ENCODE data around the gene CELA2B. TPM values are rescaled to one million over a fixed set of nuclear protein-coding genes. Genes with fewer than 3 reads are reported as not detected.

CELA2B gene
- total and polyA plus RNA-seq, 4 donors: not detected

DNA sequence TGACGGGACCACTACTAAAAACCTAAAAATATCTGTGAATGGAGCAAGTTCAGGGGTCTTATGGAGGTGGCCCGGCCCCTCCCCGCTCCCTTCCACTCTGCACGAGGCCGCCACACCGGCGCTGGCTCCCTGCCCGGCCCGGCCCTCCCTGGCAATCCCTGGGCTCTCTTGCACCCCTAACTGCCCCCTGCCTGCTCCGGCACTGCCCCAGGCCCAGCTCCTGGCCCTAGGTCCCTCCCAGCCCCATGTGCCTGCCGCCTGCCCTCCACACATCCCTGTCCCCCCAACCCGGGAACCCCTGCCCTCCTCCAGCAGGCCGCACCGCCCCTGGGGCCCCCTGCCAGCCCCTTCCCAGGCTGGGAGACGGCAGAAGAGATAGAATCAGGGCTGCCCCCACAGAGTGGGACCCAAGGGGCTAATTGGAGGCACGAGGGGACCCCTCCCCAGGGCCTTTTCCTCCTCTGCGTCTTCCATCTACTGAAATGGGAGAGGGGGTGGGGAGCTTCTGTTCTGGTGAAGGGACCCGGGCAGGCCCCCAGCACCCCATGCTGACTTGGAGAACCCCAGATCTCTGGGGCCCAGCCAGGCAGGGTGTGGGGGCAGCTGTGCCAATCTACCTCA is 47.0 kb upstream of the CELA2B start:
- Histone ChIP-seq H3K4me1 (ENCODE audit: control insufficient read depth in 4 of 4, insufficient read depth in 4 of 4, low read length in 3 of 4) (peaks cover 0 to 11% (median 7%) of the 10 kb centered on the region in 4 donors), H3K4me3 (ENCODE audit: low read depth in 1 of 3, low read length in 3 of 3) (no peak overlapping the region), H3K36me3 (ENCODE audit: control insufficient read depth in 4 of 4, insufficient read depth in 3 of 4, low read depth in 1 of 4, low read length in 3 of 4) (peaks cover 0 to 5% (median 1%) of the 10 kb centered on the region in 4 donors), H3K27ac (ENCODE audit: low read depth in 1 of 2, low read length in 2 of 2) (peak overlapping the region; percentile 27 to 67), H3K9ac (ENCODE audit: low read depth in 1 of 2, low read length in 2 of 2) (no peak overlapping the region), H3K9me3 (ENCODE audit: control insufficient read depth in 4 of 4, low read length in 3 of 4) (no peaks in the 10 kb centered on the region), H3K27me3 (ENCODE audit: control insufficient read depth in 4 of 4, insufficient read depth in 4 of 4, low read length in 3 of 4) (no peaks in the 10 kb centered on the region)
- DNase-seq (ENCODE audit: low spot score): no peak
- TF ChIP-seq HNF4A (conservative IDR thresholded peaks at IDR 0.05) (no peak), MAX (IDR thresholded peaks at IDR 0.05) (no peak), FOXA1 (IDR thresholded peaks at IDR 0.05) (no peak), GABPA (IDR thresholded peaks at IDR 0.05 in 1 of 2, conservative IDR thresholded peaks at IDR 0.05 in 1 of 2) (no peak), EGR1 (IDR thresholded peaks at IDR 0.05; ENCODE audit: low read depth in 2 of 2) (no peak), RAD21 (IDR thresholded peaks at IDR 0.05) (no peak), YY1 (IDR thresholded peaks at IDR 0.05) (no peak), HNF4G (IDR thresholded peaks at IDR 0.05) (no peak), RXRA (IDR thresholded peaks at IDR 0.05) (no peak), FOXA2 (IDR thresholded peaks at IDR 0.05) (no peak)
- TF ChIP-seq, protein P1, sequence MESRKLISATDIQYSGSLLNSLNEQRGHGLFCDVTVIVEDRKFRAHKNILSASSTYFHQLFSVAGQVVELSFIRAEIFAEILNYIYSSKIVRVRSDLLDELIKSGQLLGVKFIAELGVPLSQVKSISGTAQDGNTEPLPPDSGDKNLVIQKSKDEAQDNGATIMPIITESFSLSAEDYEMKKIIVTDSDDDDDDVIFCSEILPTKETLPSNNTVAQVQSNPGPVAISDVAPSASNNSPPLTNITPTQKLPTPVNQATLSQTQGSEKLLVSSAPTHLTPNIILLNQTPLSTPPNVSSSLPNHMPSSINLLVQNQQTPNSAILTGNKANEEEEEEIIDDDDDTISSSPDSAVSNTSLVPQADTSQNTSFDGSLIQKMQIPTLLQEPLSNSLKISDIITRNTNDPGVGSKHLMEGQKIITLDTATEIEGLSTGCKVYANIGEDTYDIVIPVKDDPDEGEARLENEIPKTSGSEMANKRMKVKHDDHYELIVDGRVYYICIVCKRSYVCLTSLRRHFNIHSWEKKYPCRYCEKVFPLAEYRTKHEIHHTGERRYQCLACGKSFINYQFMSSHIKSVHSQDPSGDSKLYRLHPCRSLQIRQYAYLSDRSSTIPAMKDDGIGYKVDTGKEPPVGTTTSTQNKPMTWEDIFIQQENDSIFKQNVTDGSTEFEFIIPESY (IDR thresholded peaks at IDR 0.05): no peak
- 95% methylated on average over 18 of the region's 18 CpGs for WGBS

- H3K36me3 ChIP-seq (ENCODE audit: control insufficient read depth in 4 of 4, insufficient read depth in 3 of 4, low read depth in 1 of 4, low read length in 3 of 4): peaks cover 0 to 5% (median 1%) of the 10 kb centered on the region in 4 donors
- no peaks in the 10 kb centered on the region for H3K9me3 ChIP-seq (ENCODE audit: control insufficient read depth in 4 of 4, low read length in 3 of 4)
- DNase-seq (ENCODE audit: low spot score): no peak
- peak overlapping the region; percentile 27 to 67 for H3K27ac ChIP-seq (ENCODE audit: low read depth in 1 of 2, low read length in 2 of 2)
- peaks cover 0 to 5% (median 4%) of the 10 kb centered on the region in 4 donors for H3K4me1 ChIP-seq (ENCODE audit: control insufficient read depth in 4 of 4, insufficient read depth in 4 of 4, low read length in 3 of 4)
- 56% methylated on average over 19 of the region's 19 CpGs for WGBS
- H3K27me3 ChIP-seq (ENCODE audit: control insufficient read depth in 4 of 4, insufficient read depth in 4 of 4, low read length in 3 of 4): no peaks in the 10 kb centered on the region
- no peak overlapping the region for H3K4me3 ChIP-seq (ENCODE audit: low read depth in 1 of 3, low read length in 3 of 3)
- H3K9ac ChIP-seq (ENCODE audit: low read depth in 1 of 2, low read length in 2 of 2): no peak overlapping the region
- TF ChIP-seq RXRA (IDR thresholded peaks at IDR 0.05) (peak; percentile 39 to 40), HNF4A (conservative IDR thresholded peaks at IDR 0.05) (peak; percentile 20 to 41), JUND (IDR thresholded peaks at IDR 0.05) (no peak)
Observed at GRCh38 chr1:15429701-15430149, 46.2 kb upstream of the CELA2B start.

DNA sequence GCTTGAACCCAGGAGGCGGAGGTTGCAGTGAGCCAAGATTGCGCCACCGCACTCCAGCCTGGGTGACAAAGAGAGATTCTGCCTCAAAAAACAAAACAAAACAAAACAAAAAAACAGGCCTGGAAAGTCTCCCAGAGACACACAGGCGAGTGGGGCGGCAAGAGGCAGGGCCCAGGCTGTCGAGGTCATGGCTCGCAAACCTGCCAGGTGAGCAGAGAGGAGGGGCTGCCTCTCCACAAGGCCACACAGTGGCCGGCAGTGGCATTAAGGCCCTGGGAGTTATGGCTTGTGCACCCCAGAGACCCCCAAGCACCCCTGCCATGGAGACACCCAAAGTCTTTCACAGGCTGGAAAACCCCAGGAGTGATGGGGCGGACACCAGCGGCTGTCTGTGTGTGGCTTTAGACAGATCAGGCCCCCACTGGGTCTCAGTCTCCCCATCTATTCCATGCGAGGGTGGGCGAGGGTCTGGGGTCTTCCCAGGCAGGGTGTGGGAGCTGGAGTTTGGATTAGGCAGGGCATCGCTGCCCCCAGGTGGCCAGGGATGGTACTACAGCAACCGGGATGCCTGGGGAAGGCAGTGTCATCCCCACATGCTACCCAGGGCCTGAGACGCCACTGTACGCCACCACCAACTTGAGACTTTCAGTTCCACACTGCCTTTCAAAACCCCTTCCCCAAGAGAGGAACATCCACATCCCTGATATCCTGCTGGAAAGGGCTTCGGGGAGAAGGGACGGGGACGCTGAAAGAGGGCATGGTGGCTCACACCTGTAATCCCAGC is 44.9 kb upstream of the CELA2B start:
- H3K9me3 ChIP-seq (ENCODE audit: control insufficient read depth in 4 of 4, low read length in 3 of 4): no peaks in the 10 kb centered on the region
- H3K36me3 ChIP-seq (ENCODE audit: control insufficient read depth in 4 of 4, insufficient read depth in 3 of 4, low read depth in 1 of 4, low read length in 3 of 4): peaks cover 0 to 5% (median 1%) of the 10 kb centered on the region in 4 donors
- H3K9ac ChIP-seq (ENCODE audit: low read depth in 1 of 2, low read length in 2 of 2): no peak overlapping the region
- no peaks in the 10 kb centered on the region for H3K27me3 ChIP-seq (ENCODE audit: control insufficient read depth in 4 of 4, insufficient read depth in 4 of 4, low read length in 3 of 4)
- WGBS: 50% methylated on average over 19 of the region's 19 CpGs
- H3K27ac ChIP-seq (ENCODE audit: low read depth in 1 of 2, low read length in 2 of 2): no peak overlapping the region
- peaks cover 0 to 8% (median 5%) of the 10 kb centered on the region in 4 donors for H3K4me1 ChIP-seq (ENCODE audit: control insufficient read depth in 4 of 4, insufficient read depth in 4 of 4, low read length in 3 of 4)
- no peak overlapping the region for H3K4me3 ChIP-seq (ENCODE audit: low read depth in 1 of 3, low read length in 3 of 3)
- DNase-seq (ENCODE audit: low spot score): peak; percentile 89
- TF ChIP-seq RAD21 (IDR thresholded peaks at IDR 0.05) (peak; percentile 93 to 97), NR2F2 (IDR thresholded peaks at IDR 0.05) (no peak), JUND (IDR thresholded peaks at IDR 0.05) (no peak), FOXA2 (IDR thresholded peaks at IDR 0.05) (no peak), GABPA (IDR thresholded peaks at IDR 0.05 in 1 of 2, conservative IDR thresholded peaks at IDR 0.05 in 1 of 2) (no peak), HNF4A (conservative IDR thresholded peaks at IDR 0.05) (no peak), EGR1 (IDR thresholded peaks at IDR 0.05; ENCODE audit: low read depth in 2 of 2) (no peak), RXRA (IDR thresholded peaks at IDR 0.05) (no peak), MAX (IDR thresholded peaks at IDR 0.05) (no peak), FOXA1 (IDR thresholded peaks at IDR 0.05) (no peak), SP1 (IDR thresholded peaks at IDR 0.05) (no peak)
- TF ChIP-seq, protein P1 (IDR thresholded peaks at IDR 0.05): no peak
- TF ChIP-seq, protein P2, sequence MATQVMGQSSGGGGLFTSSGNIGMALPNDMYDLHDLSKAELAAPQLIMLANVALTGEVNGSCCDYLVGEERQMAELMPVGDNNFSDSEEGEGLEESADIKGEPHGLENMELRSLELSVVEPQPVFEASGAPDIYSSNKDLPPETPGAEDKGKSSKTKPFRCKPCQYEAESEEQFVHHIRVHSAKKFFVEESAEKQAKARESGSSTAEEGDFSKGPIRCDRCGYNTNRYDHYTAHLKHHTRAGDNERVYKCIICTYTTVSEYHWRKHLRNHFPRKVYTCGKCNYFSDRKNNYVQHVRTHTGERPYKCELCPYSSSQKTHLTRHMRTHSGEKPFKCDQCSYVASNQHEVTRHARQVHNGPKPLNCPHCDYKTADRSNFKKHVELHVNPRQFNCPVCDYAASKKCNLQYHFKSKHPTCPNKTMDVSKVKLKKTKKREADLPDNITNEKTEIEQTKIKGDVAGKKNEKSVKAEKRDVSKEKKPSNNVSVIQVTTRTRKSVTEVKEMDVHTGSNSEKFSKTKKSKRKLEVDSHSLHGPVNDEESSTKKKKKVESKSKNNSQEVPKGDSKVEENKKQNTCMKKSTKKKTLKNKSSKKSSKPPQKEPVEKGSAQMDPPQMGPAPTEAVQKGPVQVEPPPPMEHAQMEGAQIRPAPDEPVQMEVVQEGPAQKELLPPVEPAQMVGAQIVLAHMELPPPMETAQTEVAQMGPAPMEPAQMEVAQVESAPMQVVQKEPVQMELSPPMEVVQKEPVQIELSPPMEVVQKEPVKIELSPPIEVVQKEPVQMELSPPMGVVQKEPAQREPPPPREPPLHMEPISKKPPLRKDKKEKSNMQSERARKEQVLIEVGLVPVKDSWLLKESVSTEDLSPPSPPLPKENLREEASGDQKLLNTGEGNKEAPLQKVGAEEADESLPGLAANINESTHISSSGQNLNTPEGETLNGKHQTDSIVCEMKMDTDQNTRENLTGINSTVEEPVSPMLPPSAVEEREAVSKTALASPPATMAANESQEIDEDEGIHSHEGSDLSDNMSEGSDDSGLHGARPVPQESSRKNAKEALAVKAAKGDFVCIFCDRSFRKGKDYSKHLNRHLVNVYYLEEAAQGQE (IDR thresholded peaks at IDR 0.05): no peak
